ENCODE data around the gene BUD13.
"Not testable (repeated sequence)": the region's sequence is repeated elsewhere in the genome, so short reads cannot be mapped to it uniquely, and the experiment has no call there.

Gene BUD13

GRCh38 chr11:116776522-116776984, 3.8 kb upstream of the BUD13 start:
- TF ChIP-seq, protein P1, sequence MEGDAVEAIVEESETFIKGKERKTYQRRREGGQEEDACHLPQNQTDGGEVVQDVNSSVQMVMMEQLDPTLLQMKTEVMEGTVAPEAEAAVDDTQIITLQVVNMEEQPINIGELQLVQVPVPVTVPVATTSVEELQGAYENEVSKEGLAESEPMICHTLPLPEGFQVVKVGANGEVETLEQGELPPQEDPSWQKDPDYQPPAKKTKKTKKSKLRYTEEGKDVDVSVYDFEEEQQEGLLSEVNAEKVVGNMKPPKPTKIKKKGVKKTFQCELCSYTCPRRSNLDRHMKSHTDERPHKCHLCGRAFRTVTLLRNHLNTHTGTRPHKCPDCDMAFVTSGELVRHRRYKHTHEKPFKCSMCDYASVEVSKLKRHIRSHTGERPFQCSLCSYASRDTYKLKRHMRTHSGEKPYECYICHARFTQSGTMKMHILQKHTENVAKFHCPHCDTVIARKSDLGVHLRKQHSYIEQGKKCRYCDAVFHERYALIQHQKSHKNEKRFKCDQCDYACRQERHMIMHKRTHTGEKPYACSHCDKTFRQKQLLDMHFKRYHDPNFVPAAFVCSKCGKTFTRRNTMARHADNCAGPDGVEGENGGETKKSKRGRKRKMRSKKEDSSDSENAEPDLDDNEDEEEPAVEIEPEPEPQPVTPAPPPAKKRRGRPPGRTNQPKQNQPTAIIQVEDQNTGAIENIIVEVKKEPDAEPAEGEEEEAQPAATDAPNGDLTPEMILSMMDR (IDR thresholded peaks at IDR 0.05; ENCODE audit: low read length, missing control alignments) = no peak
- no peak overlapping the region for H3K4me3 ChIP-seq (replicated peaks; ENCODE audit: low read depth, low read length)
- DNase-seq (ENCODE audit: low read depth) = no peak

DNA sequence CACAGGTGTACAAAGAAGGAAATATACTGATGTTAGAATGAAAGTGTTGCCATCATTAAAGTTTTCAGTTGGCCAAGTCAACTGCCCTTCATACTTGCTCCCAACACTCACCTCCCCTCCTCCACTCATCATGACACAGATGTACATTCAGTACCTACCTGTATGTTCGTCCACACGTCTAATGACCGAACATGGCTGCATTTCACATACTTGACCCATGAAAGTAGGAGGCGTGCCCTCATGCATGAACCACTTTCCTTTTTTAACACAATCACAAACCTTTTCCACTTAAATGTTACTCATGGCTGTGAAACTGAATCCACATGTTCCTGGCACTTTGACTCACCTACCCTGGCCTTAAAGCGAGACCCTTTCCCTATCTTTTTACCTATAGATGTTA, 3.2 kb upstream of the BUD13 start:
- TF ChIP-seq, protein P1 (IDR thresholded peaks at IDR 0.05; ENCODE audit: low read length, missing control alignments) = no peak
- no peak overlapping the region for H3K4me3 ChIP-seq (replicated peaks; ENCODE audit: low read depth, low read length)

DNA sequence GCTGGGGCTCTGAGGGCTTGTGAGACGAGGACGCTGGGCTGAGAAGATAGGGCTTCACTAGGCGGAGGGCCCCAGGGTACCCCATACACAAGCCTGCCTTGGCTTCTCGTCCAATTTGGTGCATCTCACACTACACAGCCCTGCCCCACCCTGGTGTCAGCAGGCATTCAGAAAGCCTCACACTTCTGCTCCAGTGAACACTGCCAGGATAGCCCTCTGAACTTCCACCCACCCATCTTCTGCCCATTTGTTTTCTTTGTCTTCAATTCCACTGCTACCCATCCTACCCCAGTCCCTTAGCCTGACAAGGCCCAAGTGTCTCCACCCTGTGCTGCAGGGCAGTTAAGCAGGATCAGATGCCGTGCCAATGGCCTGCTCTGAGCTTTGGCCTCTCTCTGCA, 1.9 kb upstream of the BUD13 start:
- TF ChIP-seq, protein P1 (IDR thresholded peaks at IDR 0.05; ENCODE audit: low read length, missing control alignments) = no peak
- DNase-seq (ENCODE audit: low read depth) = no peak

More for the DNA sequence above, 3.2 kb upstream of the BUD13 start:
- DNase-seq (ENCODE audit: low read depth) = no peak

DNA sequence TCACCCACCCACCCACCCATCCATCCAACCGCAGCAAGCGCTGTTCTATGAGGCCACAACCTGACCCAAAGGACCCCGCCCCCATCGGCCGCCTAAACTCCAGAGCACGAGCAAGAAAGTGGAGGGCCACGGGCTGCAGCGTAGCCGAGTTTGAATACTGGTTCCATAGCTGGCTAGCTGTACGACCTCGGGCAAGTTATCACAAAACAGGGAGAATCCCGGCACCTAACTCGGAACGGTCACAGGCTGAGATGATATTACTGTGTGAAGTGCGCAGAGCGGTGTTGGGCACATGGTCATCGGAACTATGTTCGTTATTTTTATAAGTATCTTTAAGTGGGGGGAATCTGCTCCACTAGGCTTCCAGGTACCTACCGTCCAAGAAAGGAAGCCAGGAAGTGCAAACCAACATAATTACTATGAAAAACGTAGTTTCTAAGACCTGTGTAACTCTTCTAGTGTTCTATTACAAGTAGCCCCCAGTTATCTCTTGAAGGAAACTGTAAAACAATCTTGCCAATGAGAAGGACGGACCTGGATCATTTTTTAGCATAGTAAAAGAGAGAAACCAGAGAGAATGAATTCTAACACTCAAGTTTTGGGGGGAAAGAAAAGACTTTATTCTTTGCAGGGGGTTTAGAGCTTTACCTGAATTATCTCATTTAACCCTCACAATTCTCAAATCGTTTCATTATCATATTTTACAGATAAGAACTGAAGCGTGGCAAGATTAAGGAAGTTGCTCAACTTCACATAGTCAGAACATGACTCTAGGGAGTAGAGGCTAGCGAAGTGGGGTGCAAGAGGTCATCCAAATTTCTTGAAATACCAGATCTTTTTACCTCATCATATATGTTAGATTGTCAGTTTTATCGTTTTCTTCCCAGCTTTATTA, 663 bp upstream of the BUD13 start:
- TF ChIP-seq, protein P1 (IDR thresholded peaks at IDR 0.05; ENCODE audit: low read length, missing control alignments) = no peak
- H3K4me3 ChIP-seq (replicated peaks; ENCODE audit: low read depth, low read length) = peak overlapping the region; percentile 96
- no peak for DNase-seq (ENCODE audit: low read depth)

More for the DNA sequence above, 1.9 kb upstream of the BUD13 start:
- no peak overlapping the region for H3K4me3 ChIP-seq (replicated peaks; ENCODE audit: low read depth, low read length)

- DNase-seq (ENCODE audit: low read depth) = no peak
- H3K4me3 ChIP-seq (replicated peaks; ENCODE audit: low read depth, low read length) = peak overlapping the region; percentile 96
Observed at GRCh38 chr11:116771935-116772334, 852 bp downstream of the BUD13 start.

GRCh38 chr11:116762132-116762531, 10.7 kb downstream of the BUD13 start:
- TF ChIP-seq, protein P1 (IDR thresholded peaks at IDR 0.05; ENCODE audit: low read length, missing control alignments) = no peak
- DNase-seq (ENCODE audit: low read depth) = no peak

More at GRCh38 chr11:116771935-116772334, 852 bp downstream of the BUD13 start:
- TF ChIP-seq, protein P1 (IDR thresholded peaks at IDR 0.05; ENCODE audit: low read length, missing control alignments) = no peak

DNA sequence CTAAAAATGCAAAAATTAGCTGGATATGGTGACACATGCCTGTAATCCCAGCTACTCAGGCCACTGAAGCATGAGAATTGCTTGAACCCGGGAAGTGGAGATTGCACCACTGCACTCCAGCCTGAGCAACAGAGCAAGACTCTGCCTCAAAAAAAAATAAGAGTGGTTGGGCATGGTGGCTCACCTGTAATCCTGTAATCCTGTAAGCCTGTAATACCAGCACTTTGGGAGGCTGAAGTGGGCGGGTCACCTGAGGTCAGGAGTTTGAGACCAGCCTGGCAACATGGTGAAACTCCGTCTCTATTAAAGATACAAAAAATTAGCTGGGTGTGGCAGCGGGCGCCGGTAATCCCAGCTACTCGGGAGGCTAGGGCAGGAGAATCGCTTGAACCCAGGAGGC, 16.7 kb downstream of the BUD13 start:
- not testable (repeated sequence) for DNase-seq (ENCODE audit: low read depth); H3K4me3 ChIP-seq (replicated peaks; ENCODE audit: low read depth, low read length)

More at GRCh38 chr11:116762132-116762531, 10.7 kb downstream of the BUD13 start:
- H3K4me3 ChIP-seq (replicated peaks; ENCODE audit: low read depth, low read length) = no peak overlapping the region

Measured in fibroblast of pulmonary artery (primary cell).